HG02870 (cell line): ENCODE measurements around the gene CUL9.

Source experiments
- ATAC-seq: cut with Tn5 transposase; IDR thresholded peaks from one replicate; pipeline ENCODE4 v1.9.1; 2021; ENCODE audit warnings: mild to moderate bottlenecking, moderate library complexity; ENCODE audit not compliant: unreplicated experiment

CUL9 gene

GRCh38 chr6:43254138-43254817 is 72.3 kb downstream of the CUL9 start:
- no peak for ATAC-seq

GRCh38 chr6:43254846-43255245 is 72.8 kb downstream of the CUL9 start:
- ATAC-seq: no peak

DNA sequence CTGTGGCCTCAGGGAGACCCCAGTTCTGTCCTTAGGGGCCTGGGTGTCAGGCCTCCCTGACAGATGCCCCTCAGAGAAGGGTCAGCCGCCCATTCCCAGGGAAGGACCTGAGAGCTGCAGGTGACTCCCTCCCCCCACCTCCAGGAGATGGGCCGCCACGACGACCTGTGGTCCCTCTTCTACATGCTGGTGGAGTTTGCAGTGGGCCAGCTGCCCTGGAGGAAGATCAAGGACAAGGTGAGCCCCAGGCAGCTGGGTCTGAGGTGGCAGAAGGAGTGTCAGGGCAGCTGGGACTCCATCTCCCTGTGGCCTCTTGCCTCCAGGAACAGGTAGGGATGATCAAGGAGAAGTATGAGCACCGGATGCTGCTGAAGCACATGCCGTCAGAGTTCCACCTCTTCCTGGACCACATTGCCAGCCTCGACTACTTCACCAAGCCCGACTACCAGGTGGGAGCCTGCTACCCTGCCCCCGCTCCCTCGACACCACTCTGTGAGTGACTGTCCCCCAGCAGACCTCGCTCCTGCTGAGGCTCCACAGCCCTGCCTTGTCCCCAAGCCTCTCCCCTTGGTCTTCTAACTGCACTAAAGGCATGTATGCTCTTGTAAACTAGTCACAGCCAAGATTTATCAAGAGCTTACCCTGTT is 73.5 kb downstream of the CUL9 start:
- ATAC-seq: no peak

GRCh38 chr6:43256670-43257366 is 74.8 kb downstream of the CUL9 start:
- no peak for ATAC-seq

GRCh38 chr6:43257367-43258145 is 75.6 kb downstream of the CUL9 start:
- no peak for ATAC-seq

DNA sequence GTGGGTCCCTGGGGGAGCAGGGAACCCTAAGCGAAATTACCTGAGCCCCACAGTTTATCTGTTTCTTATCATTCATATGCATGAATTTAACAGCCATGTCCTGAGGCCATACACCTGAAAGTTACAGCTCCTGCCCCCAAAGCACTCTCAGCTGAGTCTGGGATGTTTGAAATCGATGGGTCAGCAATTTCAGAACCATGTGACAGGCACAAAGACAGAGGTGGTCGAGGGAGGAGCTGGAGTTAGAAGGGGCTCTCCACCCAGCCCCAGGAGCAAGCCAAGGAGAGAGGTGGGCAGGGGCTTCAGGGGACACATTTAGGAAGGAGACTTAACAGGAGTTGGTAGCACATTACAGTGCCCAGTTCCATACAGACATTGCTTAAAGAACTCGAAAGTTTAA is 76.2 kb downstream of the CUL9 start:
- ATAC-seq: no peak

DNA sequence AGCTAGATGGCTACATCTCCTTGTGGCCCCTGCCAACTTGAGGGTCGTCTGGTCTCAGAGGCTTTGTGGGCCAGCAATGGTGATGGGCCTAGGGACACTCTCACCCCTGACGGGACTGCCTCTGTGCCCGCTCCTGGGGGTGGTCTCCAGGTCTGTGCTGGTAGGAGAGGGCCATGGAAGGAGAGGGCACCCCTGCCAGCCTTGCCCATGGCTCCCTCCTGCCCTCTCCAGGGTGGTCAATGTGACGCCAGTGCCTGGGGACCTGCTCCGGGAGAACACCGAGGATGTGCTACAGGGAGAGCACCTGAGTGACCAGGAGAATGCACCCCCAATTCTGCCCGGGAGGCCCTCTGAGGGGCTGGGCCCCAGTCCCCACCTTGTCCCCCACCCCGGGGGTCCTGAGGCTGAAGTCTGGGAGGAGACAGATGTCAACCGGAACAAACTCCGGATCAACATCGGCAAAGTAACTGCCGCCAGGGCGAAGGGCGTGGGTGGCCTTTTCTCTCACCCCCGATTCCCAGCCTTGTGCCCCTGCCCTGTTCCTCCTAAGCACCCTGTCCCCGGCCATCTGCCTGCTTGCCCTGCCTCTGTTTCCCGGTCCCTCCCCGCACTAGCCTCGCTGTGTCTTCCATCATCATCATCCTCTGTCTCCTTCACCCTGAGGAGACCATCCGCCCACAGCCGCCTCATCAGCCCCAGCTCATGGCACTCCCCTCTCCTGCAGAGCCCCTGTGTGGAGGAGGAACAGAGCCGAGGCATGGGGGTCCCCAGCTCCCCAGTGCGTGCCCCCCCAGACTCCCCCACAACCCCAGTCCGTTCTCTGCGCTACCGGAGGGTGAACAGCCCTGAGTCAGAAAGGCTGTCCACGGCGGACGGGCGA is 77.1 kb downstream of the CUL9 start:
- ATAC-seq: no peak

DNA sequence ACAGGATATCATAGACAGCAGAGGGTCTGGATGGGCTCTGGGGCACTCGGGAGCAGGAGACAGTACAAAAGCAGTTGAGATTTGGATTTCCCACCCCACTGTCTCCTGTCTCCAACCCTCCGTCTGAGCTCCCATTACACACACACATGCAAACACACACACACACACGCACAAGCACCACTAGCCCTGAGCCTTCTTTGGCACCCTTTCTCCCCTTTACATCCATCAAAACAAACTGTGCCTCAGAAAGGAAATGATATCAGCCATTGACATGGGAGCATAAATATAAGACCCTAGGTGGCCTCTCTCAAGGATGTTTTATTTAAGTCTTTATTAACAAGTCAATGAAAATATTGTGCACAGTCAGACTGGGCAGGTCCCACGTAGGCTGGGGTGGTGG is 78.8 kb downstream of the CUL9 start:
- ATAC-seq: no peak

DNA sequence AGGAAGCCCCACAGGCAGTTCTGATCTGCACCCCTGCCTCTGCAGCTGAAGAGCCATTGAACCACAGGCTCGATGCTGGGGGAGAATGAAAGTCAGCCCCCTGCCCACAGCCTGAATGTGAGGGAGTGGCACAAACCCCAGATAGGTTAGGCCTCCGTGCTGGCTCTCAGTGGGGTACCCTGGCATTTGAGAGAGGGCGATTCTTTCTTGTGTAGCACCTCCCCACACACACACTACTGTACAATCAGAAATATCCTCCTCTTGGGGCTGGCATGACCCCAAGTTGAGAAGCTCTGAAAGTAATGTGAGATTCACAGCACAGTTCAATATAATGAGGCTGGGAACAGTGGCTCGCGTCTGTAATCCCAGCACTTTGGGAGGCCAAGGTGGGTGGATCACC is 79.2 kb downstream of the CUL9 start:
- ATAC-seq: no peak

GRCh38 chr6:43262000-43262779 is 80.2 kb downstream of the CUL9 start:
- no peak for ATAC-seq

DNA sequence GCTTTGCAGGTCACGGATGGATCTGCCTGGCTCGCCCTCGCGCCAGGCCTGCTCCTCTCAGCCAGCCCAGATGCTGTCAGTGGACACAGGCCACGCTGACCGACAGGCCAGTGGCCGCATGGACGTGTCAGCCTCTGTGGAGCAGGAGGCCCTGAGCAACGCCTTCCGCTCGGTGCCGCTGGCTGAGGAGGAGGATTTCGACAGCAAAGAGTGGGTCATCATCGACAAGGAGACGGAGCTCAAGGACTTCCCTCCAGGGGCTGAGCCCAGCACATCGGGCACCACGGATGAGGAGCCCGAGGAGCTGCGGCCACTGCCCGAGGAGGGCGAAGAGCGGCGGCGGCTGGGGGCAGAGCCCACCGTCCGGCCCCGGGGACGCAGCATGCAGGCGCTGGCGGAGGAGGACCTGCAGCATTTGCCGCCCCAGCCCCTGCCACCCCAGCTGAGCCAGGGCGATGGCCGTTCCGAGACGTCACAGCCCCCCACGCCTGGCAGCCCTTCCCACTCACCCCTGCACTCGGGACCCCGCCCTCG is 80.9 kb downstream of the CUL9 start:
- ATAC-seq: no peak

- ATAC-seq: no peak
Measured at GRCh38 chr6:43263314-43264178, 81.5 kb downstream of the CUL9 start.

DNA sequence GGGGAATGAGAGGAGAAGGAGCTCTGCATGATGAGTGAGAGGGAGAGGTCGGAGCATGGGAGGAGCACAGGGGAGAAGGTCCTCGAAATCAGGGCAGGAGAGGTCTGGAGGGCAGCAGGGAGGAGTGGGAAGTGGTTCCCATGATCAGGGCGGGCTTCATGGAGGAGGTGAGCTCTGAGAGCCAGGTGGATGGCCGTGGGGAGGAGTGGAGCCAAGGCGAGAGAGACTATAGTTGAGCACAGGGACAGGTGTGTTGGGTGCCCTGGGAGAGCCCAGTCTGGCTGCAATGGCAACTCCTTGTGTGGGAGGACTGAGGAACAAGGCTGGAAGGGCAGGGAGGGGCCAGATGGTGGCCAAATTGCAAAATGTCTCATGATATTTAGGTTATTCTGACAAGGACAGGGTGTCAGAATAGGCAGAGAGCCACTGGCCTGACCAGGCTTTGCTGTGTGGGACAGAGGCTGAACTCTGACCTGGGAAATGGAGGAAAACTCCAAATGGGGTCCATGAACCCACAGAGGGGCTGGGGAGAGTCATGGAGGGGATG is 82.7 kb downstream of the CUL9 start:
- ATAC-seq: no peak

DNA sequence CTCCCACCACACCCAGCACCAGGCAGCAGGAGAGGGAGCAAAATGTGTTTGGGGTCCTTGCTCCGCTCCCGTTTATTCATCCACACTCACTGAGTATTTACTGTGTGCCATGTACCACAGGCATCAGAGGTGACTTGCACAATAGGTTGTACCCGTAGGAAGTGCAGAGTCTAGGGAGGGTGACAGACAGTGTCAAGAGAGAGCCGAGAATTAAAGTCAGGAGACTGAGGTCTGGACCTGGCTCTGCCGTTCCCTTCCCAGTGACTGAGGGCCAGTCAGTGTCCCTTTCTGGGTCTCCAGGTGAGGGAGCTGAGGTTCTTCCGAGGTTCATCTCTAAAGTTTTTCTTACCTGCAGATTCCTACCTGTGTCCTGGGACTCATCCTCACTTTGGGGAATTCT is 83.6 kb downstream of the CUL9 start:
- ATAC-seq: no peak

- no peak for ATAC-seq
Measured at GRCh38 chr6:43267619-43268354, 85.8 kb downstream of the CUL9 start.

- ATAC-seq: no peak
Measured at GRCh38 chr6:43268355-43268700, 86.3 kb downstream of the CUL9 start.

DNA sequence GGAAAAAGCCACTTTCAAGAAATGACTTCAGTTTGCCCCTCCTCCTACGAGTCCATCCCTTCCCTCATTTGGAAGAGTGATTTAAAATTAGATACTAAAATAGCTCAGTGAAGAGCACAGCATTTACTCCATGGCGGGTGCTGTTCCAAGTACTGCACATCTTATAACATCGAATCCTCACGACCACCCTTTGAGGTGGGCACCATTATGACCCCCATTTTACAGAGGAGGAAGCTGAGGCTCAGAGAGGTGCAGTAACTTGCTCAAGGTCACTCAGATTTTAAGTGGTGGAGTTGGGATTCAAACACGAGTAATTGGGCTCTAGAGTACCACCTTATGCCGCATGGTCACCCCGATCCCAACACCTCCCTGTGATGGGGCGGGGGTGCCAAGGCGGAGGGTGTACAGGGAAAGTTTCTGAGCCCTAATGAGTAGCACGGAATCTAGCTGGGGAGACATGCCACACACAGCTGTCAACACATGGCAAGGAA is 86.8 kb downstream of the CUL9 start:
- no peak for ATAC-seq
